Measurements from ENCODE around the gene GRK2.

- TF ChIP-seq CTCF (IDR thresholded peaks at IDR 0.05) (no peak), POLR2A (IDR thresholded peaks at IDR 0.05) (no peak)
Measured at GRCh38 chr11:67281552-67282150, 15.4 kb downstream of the GRK2 start.

Data from body of pancreas (tissue), 4 donors.